Endothelial cell (in vitro differentiated cells): ENCODE results near the gene FRMD4A. TPM values are rescaled to one million over a fixed set of nuclear protein-coding genes. Genes with fewer than 3 reads are reported as not detected.

Experiments
- DNase-seq: peaks from one replicate; pipeline ENCODE4 v3.0.0; 2021; ENCODE audit warnings: low spot score
- H3K27ac Mint-ChIP-seq: one replicate; pipeline ENCODE4 v1.8.0; 2021; ENCODE audit warnings: mixed read lengths, inconsistent platforms; ENCODE audit not compliant: unreplicated experiment
- H3K27me3 Mint-ChIP-seq: one replicate; pipeline ENCODE4 v1.8.0; 2021; ENCODE audit warnings: mild to moderate bottlenecking, moderate library complexity, mixed read lengths, inconsistent platforms; ENCODE audit not compliant: unreplicated experiment
- H3K36me3 Mint-ChIP-seq: one replicate; pipeline ENCODE4 v1.8.0; 2021; ENCODE audit warnings: mild to moderate bottlenecking, low read depth, mixed read lengths, inconsistent platforms; ENCODE audit not compliant: unreplicated experiment
- H3K4me1 Mint-ChIP-seq: one replicate; pipeline ENCODE4 v1.8.0; 2021; ENCODE audit warnings: mild to moderate bottlenecking, mixed read lengths, inconsistent platforms; ENCODE audit not compliant: unreplicated experiment
- H3K4me3 Mint-ChIP-seq: one replicate; pipeline ENCODE4 v1.8.0; 2021; ENCODE audit warnings: mild to moderate bottlenecking, mixed read lengths, inconsistent platforms; ENCODE audit not compliant: unreplicated experiment
- H3K9me3 Mint-ChIP-seq: one replicate; pipeline ENCODE4 v1.8.0; 2021; ENCODE audit warnings: mixed read lengths, inconsistent platforms; ENCODE audit not compliant: unreplicated experiment
- CTCF ChIP-seq: fragments of 200-600 bp; sonication (generic); IDR thresholded peaks from one replicate; pipeline ENCODE4 v1.5.0; 2021; ENCODE audit warnings: antibody characterized with exemption; ENCODE audit not compliant: unreplicated experiment
- total RNA-seq: library from RNA; stranded (reverse); fragmentation: NEBNext Ultra II Directional; extraction: Animal tissue kit (Norgen Biotek cat#: 25700); gene quantifications from one replicate; pipeline ENCODE4 v1.2.1, GENCODE V29; 2021; ENCODE audit not compliant: unreplicated experiment

Gene FRMD4A
- total RNA-seq, 1 donor from 2014 or later, result 68.9 TPM

GRCh38 chr10:13684806-13685482 is 645.8 kb downstream of the FRMD4A start:
- H3K27me3 Mint-ChIP-seq, result peaks cover 1% of the 10 kb centered on the region
- no peaks in the 10 kb centered on the region for H3K9me3 Mint-ChIP-seq
- H3K27ac Mint-ChIP-seq, result no peak overlapping the region
- peak overlapping the region; percentile 2 for H3K4me3 Mint-ChIP-seq
- peaks cover 37% of the 10 kb centered on the region for H3K36me3 Mint-ChIP-seq
- DNase-seq, result no peak
- TF ChIP-seq CTCF, result no peak
- H3K4me1 Mint-ChIP-seq, result peaks cover 29% of the 10 kb centered on the region

DNA sequence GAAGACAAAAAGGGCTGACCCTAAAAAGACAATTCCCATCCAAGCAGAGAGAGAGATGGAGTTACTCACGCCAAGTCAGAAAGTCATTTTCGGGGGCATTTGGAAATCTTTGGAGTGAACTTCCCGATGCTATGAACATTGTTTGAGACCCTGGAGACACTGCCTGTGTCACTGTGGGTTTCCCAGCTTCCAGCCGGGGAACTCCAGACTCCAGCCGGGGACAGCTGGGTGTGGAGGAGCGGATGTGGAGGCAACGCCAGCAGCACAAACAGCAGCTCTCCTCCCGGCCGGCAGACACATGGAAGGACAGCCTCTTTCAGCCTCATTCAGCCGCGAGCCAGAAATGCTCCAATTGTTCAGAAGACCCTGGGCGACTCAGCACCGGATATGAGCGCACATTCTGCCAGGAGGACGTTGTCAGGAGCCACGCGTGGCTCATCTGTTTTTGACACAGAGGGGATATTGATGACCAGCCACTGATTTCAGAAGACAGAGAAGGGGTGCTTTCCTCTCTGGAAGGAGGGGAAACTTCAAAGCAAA is 646.4 kb downstream of the FRMD4A start:
- Mint-ChIP-seq H3K27me3 (no peaks in the 10 kb centered on the region), H3K9me3 (no peaks in the 10 kb centered on the region), H3K36me3 (peaks cover 34% of the 10 kb centered on the region), H3K4me1 (peaks cover 28% of the 10 kb centered on the region), H3K27ac (peak overlapping the region; percentile 59), H3K4me3 (peak overlapping the region; percentile 2)
- TF ChIP-seq CTCF, result no peak
- DNase-seq, result no peak

GRCh38 chr10:13683017-13683416 is 647.7 kb downstream of the FRMD4A start:
- Mint-ChIP-seq H3K27ac (no peak overlapping the region), H3K36me3 (peaks cover 37% of the 10 kb centered on the region), H3K27me3 (no peaks in the 10 kb centered on the region), H3K9me3 (no peaks in the 10 kb centered on the region), H3K4me3 (no peak overlapping the region), H3K4me1 (peaks cover 28% of the 10 kb centered on the region)
- no peak for TF ChIP-seq CTCF
- no peak for DNase-seq

DNA sequence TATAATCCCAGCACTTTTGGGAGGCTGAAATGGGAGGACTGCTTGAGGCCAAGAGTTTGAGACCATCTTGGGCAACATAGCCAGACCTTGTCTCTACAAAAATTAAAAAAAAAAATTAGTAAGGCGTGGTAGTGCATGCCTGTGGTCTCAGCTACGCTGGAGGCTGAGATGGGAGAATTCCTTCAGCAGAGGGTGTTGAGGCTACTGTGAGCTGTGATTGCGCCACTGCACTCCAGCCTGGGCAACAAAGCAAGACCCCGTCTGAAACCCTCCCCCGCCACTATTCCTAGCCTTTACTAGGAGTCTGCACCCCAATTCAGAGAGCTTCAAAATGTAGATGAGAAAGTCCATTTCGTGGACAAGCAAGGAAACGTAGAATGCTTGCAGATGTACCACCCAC is 648.8 kb downstream of the FRMD4A start:
- no peaks in the 10 kb centered on the region for H3K9me3 Mint-ChIP-seq
- H3K36me3 Mint-ChIP-seq, result peaks cover 47% of the 10 kb centered on the region
- no peak overlapping the region for H3K4me3 Mint-ChIP-seq
- no peak overlapping the region for H3K27ac Mint-ChIP-seq
- TF ChIP-seq CTCF, result no peak
- no peaks in the 10 kb centered on the region for H3K27me3 Mint-ChIP-seq
- no peak for DNase-seq
- H3K4me1 Mint-ChIP-seq, result peaks cover 23% of the 10 kb centered on the region

DNA sequence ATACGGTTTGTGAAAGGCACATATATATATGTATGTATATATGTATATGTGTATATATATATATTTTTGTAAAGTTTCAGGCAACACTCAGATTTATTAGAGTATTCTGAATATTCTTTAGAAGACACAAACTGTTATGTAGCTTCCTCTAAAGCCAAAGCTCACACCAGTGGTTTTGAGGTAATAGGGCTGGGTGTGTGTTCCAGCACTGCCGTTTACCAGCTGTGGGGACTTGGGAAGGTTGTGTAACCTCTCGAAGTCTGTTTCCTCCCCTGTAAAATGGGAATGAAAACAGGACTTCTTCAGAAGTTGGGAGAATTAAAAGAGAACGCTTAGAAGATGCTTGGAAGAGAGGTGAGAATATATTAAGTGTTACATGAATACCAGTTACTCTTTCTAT is 649.2 kb downstream of the FRMD4A start:
- peaks cover 46% of the 10 kb centered on the region for H3K36me3 Mint-ChIP-seq
- H3K4me1 Mint-ChIP-seq, result peaks cover 19% of the 10 kb centered on the region
- no peak for DNase-seq
- H3K4me3 Mint-ChIP-seq, result no peak overlapping the region
- no peaks in the 10 kb centered on the region for H3K9me3 Mint-ChIP-seq
- H3K27me3 Mint-ChIP-seq, result no peaks in the 10 kb centered on the region
- H3K27ac Mint-ChIP-seq, result no peak overlapping the region
- no peak for TF ChIP-seq CTCF
